GM19240 (cell line): ENCODE data around the gene CHD5.
"Not testable (repeated sequence)": the region's sequence is repeated elsewhere in the genome, so short reads cannot be mapped to it uniquely, and the experiment has no call there.

Source experiments
- DNase-seq: peaks from one replicate; pipeline ENCODE4 v3.0.0; 2011; ENCODE audit warnings: low spot score; ENCODE audit not compliant: insufficient read length

The CHD5 gene

GRCh38 chr1:6068073-6068472, 112.0 kb downstream of the CHD5 start:
- no peak for DNase-seq

DNA sequence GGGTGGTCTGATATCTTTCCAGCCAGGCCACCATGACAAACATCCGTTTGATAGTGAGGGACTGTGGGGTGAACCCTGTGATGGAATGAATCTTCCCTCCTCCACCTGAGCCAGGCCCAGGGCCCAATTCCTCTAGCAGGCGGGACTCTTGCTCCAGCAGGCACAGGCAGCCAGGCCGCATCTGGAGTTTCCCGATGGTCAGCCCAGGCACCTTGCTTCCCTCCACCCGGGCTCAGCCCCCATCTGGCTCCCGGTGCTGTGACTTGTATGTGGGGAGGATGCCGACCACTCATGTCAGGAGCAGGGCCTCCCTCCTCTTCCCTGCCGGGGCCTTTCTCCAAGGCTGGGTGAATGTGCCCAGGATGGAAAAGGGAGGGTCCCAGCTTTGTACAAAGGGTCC, 113.4 kb downstream of the CHD5 start:
- DNase-seq = no peak

DNA sequence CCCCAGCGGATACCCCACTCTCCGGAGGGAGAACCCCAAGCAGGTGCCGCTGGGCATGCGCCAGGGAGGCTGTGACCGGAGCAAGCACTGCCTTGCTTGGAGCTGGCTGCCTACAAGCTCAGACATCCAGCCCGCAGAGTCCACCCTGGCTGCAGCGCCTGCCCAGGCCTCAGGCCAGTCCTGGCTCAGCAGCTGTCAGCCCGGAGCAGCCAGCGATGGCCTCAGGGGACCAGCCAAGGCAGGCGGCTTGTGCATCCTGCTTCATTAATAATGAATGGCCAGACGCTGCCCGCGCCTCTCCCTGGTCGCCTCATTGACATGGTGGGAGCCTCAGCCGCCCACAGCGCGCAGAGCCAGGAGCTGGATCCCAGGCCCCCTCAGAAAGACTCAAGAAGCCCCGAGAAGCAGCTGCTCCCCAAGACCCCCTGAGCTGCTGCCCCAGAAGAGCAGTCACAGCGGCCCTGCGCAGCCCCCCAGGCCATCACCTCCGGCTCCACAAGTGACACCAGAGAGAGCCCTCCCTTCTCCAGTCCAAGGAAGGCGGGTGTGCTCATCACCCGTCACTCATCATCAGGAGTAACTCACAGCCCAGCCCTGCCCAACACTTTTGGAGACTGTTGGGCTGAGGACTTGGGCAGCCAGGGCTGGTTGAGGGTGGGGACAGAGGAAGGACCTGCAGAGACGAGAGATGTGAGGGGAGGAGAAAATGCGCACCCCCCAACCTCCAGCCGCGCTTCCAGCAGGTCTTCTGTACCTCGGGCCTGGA, 114.8 kb downstream of the CHD5 start:
- DNase-seq = no peak

- not testable (repeated sequence) for DNase-seq
These were observed 116.5 kb downstream of the CHD5 start for GRCh38 chr1:6063532-6064053.

GRCh38 chr1:6062670-6063069, 117.5 kb downstream of the CHD5 start:
- no peak for DNase-seq

GRCh38 chr1:6059866-6060265, 120.3 kb downstream of the CHD5 start:
- no peak for DNase-seq

- DNase-seq = no peak
These were observed 122.8 kb downstream of the CHD5 start for GRCh38 chr1:6057170-6057845.

DNA sequence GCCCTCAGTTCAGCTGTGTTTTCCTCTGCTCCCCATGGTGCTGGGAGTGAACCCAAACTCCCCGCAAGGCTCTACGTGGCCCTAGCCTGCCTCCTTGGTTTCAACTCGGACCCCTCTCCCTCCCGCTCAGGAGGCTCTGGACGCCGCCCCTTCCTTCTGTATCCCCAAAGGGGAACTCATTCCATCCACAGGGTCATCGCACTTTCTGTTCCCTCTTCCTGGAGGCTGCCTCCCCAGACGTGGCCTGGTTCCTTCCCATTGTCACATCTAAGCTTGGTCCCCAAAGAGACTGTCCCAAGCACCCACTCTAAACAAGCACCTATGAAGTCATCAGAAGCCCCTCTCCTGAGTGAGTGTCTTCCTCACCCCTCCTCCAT, 123.6 kb downstream of the CHD5 start:
- DNase-seq = no peak

GRCh38 chr1:6054596-6054995, 125.5 kb downstream of the CHD5 start:
- DNase-seq = no peak

GRCh38 chr1:6053206-6053546, 126.9 kb downstream of the CHD5 start:
- DNase-seq = no peak

GRCh38 chr1:6052543-6053205, 127.4 kb downstream of the CHD5 start:
- no peak for DNase-seq
